HCT116 (cell line): ENCODE data around the gene THSD4. TPM values are rescaled to one million over a fixed set of nuclear protein-coding genes. Genes with fewer than 3 reads are reported as not detected.

Source experiments
- ATAC-seq: fragments of 200-7000 bp; cut with Tn5 transposase; 2 replicates; pipeline ENCODE4 v1.9.1; 2020; ENCODE audit warnings: mild to moderate bottlenecking, moderate library complexity
- BruUV-seq: library from RNA; stranded (reverse); fragments of 400-500 nt; replicated peaks from 2 replicates; lab custom pipeline; 2021; lab: Mats Ljungman, UMichigan
- CTCF ChIA-PET: fragments of 300-600 bp; sonication (Branson Sonifier 250); formaldehyde crosslinking; loops from one replicate; lab custom pipeline; 2021; ENCODE audit warnings: antibody characterized with exemption; lab: Charles Lee
- POLR2A ChIA-PET: fragments of 300-600, 350-600 bp; sonication (Branson Sonifier 250); formaldehyde crosslinking; loops from one replicate; lab custom pipeline; 2021; ENCODE audit warnings: antibody characterized with exemption; lab: Charles Lee
- RAD21 ChIA-PET, 2 experiments: fragments of 300-600 bp; sonication (Branson Sonifier 250); formaldehyde crosslinking; loops; one replicate each; lab custom pipeline; 2023; ENCODE audit warnings: low total read pairs in 2 of 2; ENCODE audit not compliant: uncharacterized antibody in 2 of 2, unreplicated experiment in 2 of 2, low non-redundant PET in 1 of 2; lab: Charles Lee
- DNase-seq: peaks from one replicate; pipeline ENCODE4 v3.0.0-alpha.2; 2010; ENCODE audit warnings: low read depth, low spot score
- H2AFZ ChIP-seq: fragments of 200-600 bp; shearing (Covaris generic), sonication (generic); 2 replicates; pipeline ENCODE4 v1.6.1; 2017; ENCODE audit warnings: low read depth, mixed run types, mixed read lengths, antibody characterized with exemption, low read length; ENCODE audit not compliant: poor library complexity, severe bottlenecking
- H3K27ac ChIP-seq: 2 replicates; pipeline ENCODE4 v1.5.1; 2012; ENCODE audit warnings: low read depth, low read length
- H3K27me3 ChIP-seq: fragments of 200-600 bp; sonication (generic); 2 replicates; pipeline ENCODE4 v1.6.1; 2016; ENCODE audit warnings: mixed run types, low read length, mixed read lengths; ENCODE audit not compliant: insufficient read depth
- H3K36me3 ChIP-seq, 2 experiments: fragments of 200-500 bp in 1 of 2; fragments of 200-600 bp in 1 of 2; sonication (Bioruptor generic) in 1 of 2; sonication (generic) in 1 of 2; 2 replicates each; pipeline versions ENCODE4 v1.5.1 to v1.6.1; 2014 to 2016; ENCODE audit warnings: low read length in 2 of 2, inconsistent platforms in 1 of 2, mixed read lengths in 1 of 2, mixed run types in 1 of 2; ENCODE audit not compliant: insufficient read depth in 2 of 2, control insufficient read depth in 1 of 2
- H3K4me1 ChIP-seq, 2 experiments: fragments of 200-600 bp in 1 of 2; sonication (generic) in 1 of 2; 2 replicates each; pipeline versions ENCODE4 v1.5.1 to v1.6.1; 2012 to 2017; ENCODE audit warnings: low read length in 2 of 2, inconsistent platforms in 1 of 2, mild to moderate bottlenecking in 1 of 2, mixed read lengths in 1 of 2, mixed run types in 1 of 2, moderate library complexity in 1 of 2; ENCODE audit not compliant: insufficient read depth in 2 of 2, control insufficient read depth in 1 of 2
- H3K4me2 ChIP-seq: fragments of 200-600 bp; sonication (generic); 2 replicates; pipeline ENCODE4 v1.6.1; 2017; ENCODE audit warnings: mixed run types, low read length, mixed read lengths
- H3K4me3 ChIP-seq, 2 experiments: fragments of 200-600 bp in 1 of 2; sonication (generic) in 1 of 2; replicated peaks in 1 of 2; 2 replicates each; pipeline ENCODE4 v1.5.1; 2011 to 2016; ENCODE audit warnings: low read length in 2 of 2, control low read depth in 1 of 2, low read depth in 1 of 2, mild to moderate bottlenecking in 1 of 2, mixed read lengths in 1 of 2, mixed run types in 1 of 2
- H3K79me2 ChIP-seq: fragments of 200-600 bp; sonication (generic); 2 replicates; pipeline ENCODE4 v1.6.1; 2017; ENCODE audit warnings: mild to moderate bottlenecking, mixed run types, low read length, moderate library complexity, mixed read lengths; ENCODE audit not compliant: insufficient read depth
- H3K9ac ChIP-seq: fragments of 200-600 bp; sonication (generic); 2 replicates; pipeline ENCODE4 v1.6.1; 2016; ENCODE audit warnings: low read length, mixed read lengths
- H3K9me2 ChIP-seq: fragments of 200-600 bp; sonication (generic), shearing (Covaris generic); 2 replicates; pipeline ENCODE4 v1.6.1; 2017; ENCODE audit warnings: mixed run types, mild to moderate bottlenecking, moderate library complexity; ENCODE audit not compliant: insufficient read depth
- H3K9me3 ChIP-seq, 2 experiments: fragments of 200-500 bp in 1 of 2; fragments of 200-600 bp in 1 of 2; sonication (Bioruptor generic) in 1 of 2; sonication (generic) in 1 of 2; 2 replicates each; pipeline ENCODE4 v1.6.1; 2014 to 2017; ENCODE audit warnings: low read length in 2 of 2, mixed read lengths in 2 of 2, inconsistent platforms in 1 of 2, low read depth in 1 of 2, mild to moderate bottlenecking in 1 of 2, mixed run types in 1 of 2, moderate library complexity in 1 of 2; ENCODE audit not compliant: control insufficient read depth in 1 of 2, insufficient read depth in 1 of 2
- H4K20me1 ChIP-seq: fragments of 200-600 bp; sonication (generic), shearing (Covaris generic); 2 replicates; pipeline ENCODE4 v1.6.1; 2017; ENCODE audit warnings: mixed run types, mild to moderate bottlenecking, moderate library complexity; ENCODE audit not compliant: insufficient read depth
- ATF3 ChIP-seq: IDR thresholded peaks from 2 replicates; pipeline ENCODE4 v1.6.1; 2012
- CBX3 ChIP-seq: IDR thresholded peaks from 2 replicates; pipeline ENCODE4 v1.6.1; 2012; ENCODE audit warnings: low read depth
- EZH2phosphoT487 ChIP-seq: fragments of 200-600 bp; IDR thresholded peaks from 2 replicates; pipeline ENCODE4 v1.6.1; 2018; ENCODE audit warnings: antibody characterized with exemption, borderline replicate concordance
- FOSL1 ChIP-seq: IDR thresholded peaks from 2 replicates; pipeline ENCODE4 v1.6.1; 2012; ENCODE audit warnings: low read depth
- JUND ChIP-seq: IDR thresholded peaks from 2 replicates; pipeline ENCODE4 v1.6.1; 2012
- POLR2A ChIP-seq: IDR thresholded peaks from 2 replicates; pipeline ENCODE4 v1.7.0; 2011; ENCODE audit warnings: borderline replicate concordance; ENCODE audit not compliant: insufficient read depth, insufficient read length; ENCODE audit errors: extremely low read depth
- POLR2AphosphoS5 ChIP-seq: IDR thresholded peaks from 2 replicates; pipeline ENCODE4 v1.6.1; 2011; ENCODE audit warnings: mild to moderate bottlenecking, low read depth, low read length, moderate library complexity
- YY1 ChIP-seq: IDR thresholded peaks from 2 replicates; pipeline ENCODE4 v1.6.1; 2011; ENCODE audit warnings: low read length, low read depth, moderate library complexity, mild to moderate bottlenecking; ENCODE audit not compliant: insufficient replicate concordance; ENCODE audit errors: extremely low read depth
- ZNF274 ChIP-seq: fragments of 200-500 bp; sonication (Bioruptor generic); IDR thresholded peaks from 2 replicates; pipeline ENCODE4 v1.6.1; 2014; ENCODE audit warnings: mild to moderate bottlenecking, low read depth, low read length, inconsistent platforms
- intact Hi-C: fragments of 100-400 bp; cut with micrococcal nuclease; formaldehyde crosslinking; loops from 2 replicates; pipeline ENCODE4 v1.10.0; 2022
- total RNA-seq: library from RNA; stranded (reverse); gene quantifications from one replicate; pipeline ENCODE4 v1.2.1, GENCODE V29; 2021; ENCODE audit not compliant: unreplicated experiment
- TF ChIP-seq, protein P1 (sequence below), 3 experiments: fragments of 200-600 bp in 1 of 3; sonication (generic) in 1 of 3; IDR thresholded peaks in 2 of 3; conservative IDR thresholded peaks in 1 of 3; 2 replicates each; pipeline ENCODE4 v1.5.1; 2012 to 2017; ENCODE audit warnings: low read depth in 2 of 3, low read length in 2 of 3, antibody characterized with exemption in 1 of 3, borderline replicate concordance in 1 of 3, control low read depth in 1 of 3, mild to moderate bottlenecking in 1 of 3, mixed read lengths in 1 of 3, mixed run types in 1 of 3, moderate library complexity in 1 of 3; ENCODE audit not compliant: insufficient read depth in 1 of 3

THSD4 gene
- total RNA-seq, 1 experiment from 2014 or later = 30.5 TPM

DNA sequence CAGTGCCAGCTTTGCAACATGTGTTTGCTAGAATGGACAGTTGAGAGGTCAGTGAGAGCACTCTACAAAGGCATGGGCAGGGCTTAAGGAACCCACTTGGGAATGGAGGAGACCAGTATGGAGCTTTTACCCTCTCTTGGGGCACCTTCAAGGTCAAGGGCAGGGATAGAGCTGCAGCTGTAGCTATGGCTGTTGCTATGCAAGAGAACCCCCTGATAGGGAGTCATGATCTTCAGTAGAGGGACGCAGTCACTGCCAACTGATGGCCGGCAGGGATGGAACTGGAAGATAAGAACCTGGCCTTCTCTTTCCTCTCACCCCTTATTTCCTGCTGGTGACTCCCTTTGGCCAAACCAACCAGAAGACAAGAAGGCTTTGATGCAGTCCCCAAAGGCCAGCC, 40.3 kb downstream of the THSD4 start:
- no peaks in the 10 kb centered on the region for H3K27me3 ChIP-seq
- no peak overlapping the region for H3K4me2 ChIP-seq
- intact Hi-C loops = no loop called here
- ChIA-PET POLR2A (no interaction called here), CTCF (no interaction called here), RAD21 (no interaction called here)
- H3K36me3 ChIP-seq = no peaks in the 10 kb centered on the region
- DNase-seq (no peak), ATAC-seq (no peak)
- H4K20me1 ChIP-seq = no peaks in the 10 kb centered on the region
- no peak overlapping the region for H2AFZ ChIP-seq
- H3K9me2 ChIP-seq = no peaks in the 10 kb centered on the region
- no peak overlapping the region for H3K27ac ChIP-seq
- no peaks in the 10 kb centered on the region for H3K79me2 ChIP-seq
- H3K9me3 ChIP-seq = no peaks in the 10 kb centered on the region
- BruUV-seq = no TSS peak
- H3K9ac ChIP-seq = no peak overlapping the region
- no peak for TF ChIP-seq EZH2phosphoT487
- TF ChIP-seq, protein P1, sequence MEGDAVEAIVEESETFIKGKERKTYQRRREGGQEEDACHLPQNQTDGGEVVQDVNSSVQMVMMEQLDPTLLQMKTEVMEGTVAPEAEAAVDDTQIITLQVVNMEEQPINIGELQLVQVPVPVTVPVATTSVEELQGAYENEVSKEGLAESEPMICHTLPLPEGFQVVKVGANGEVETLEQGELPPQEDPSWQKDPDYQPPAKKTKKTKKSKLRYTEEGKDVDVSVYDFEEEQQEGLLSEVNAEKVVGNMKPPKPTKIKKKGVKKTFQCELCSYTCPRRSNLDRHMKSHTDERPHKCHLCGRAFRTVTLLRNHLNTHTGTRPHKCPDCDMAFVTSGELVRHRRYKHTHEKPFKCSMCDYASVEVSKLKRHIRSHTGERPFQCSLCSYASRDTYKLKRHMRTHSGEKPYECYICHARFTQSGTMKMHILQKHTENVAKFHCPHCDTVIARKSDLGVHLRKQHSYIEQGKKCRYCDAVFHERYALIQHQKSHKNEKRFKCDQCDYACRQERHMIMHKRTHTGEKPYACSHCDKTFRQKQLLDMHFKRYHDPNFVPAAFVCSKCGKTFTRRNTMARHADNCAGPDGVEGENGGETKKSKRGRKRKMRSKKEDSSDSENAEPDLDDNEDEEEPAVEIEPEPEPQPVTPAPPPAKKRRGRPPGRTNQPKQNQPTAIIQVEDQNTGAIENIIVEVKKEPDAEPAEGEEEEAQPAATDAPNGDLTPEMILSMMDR (IDR thresholded peaks at IDR 0.05 in 2 of 3, conservative IDR thresholded peaks at IDR 0.05 in 1 of 3; ENCODE audit: borderline replicate concordance in 1 of 3, insufficient read depth in 1 of 3, low read depth in 2 of 3, low read length in 2 of 3) = no peak
- no peak for TF ChIP-seq YY1
- TF ChIP-seq POLR2A = no peak
- no peak for TF ChIP-seq JUND
- no peak for TF ChIP-seq POLR2AphosphoS5
- TF ChIP-seq, all 23 proteins: peak for 0
- Histone ChIP-seq H3K4me3 (no peak overlapping the region), H3K4me1 (peaks cover 0 to 18% of the 10 kb centered on the region in 2 experiments; a peak in 1 of 4 replicates)

GRCh38 chr15:71160976-71161375, 45.7 kb downstream of the THSD4 start:
- no peaks in the 10 kb centered on the region for H4K20me1 ChIP-seq
- ATAC-seq = no peak
- H3K36me3 ChIP-seq = no peaks in the 10 kb centered on the region
- no peaks in the 10 kb centered on the region for H3K9me3 ChIP-seq
- no peak overlapping the region for H3K27ac ChIP-seq
- no peak overlapping the region for H3K4me3 ChIP-seq
- ChIA-PET CTCF (no interaction called here), RAD21 (no interaction called here), POLR2A (no interaction called here)
- no peaks in the 10 kb centered on the region for H3K27me3 ChIP-seq
- H3K79me2 ChIP-seq = no peaks in the 10 kb centered on the region
- no peaks in the 10 kb centered on the region for H3K9me2 ChIP-seq
- no TSS peak for BruUV-seq
- TF ChIP-seq CBX3 (no peak), ZNF274 (no peak), POLR2A (no peak), YY1 (no peak), ATF3 (no peak), FOSL1 (no peak)
- TF ChIP-seq, protein P1 (IDR thresholded peaks at IDR 0.05 in 2 of 3, conservative IDR thresholded peaks at IDR 0.05 in 1 of 3; ENCODE audit: borderline replicate concordance in 1 of 3, insufficient read depth in 1 of 3, low read depth in 2 of 3, low read length in 2 of 3) = no peak
- intact Hi-C loops = no loop called here
- no peak for DNase-seq
- H3K4me2 ChIP-seq = no peak overlapping the region
- H3K9ac ChIP-seq = no peak overlapping the region
- no peaks in the 10 kb centered on the region for H3K4me1 ChIP-seq
- H2AFZ ChIP-seq = no peak overlapping the region
